AG04450 (cell line): Measurements from ENCODE around the gene GABPB1. TPM values are rescaled to one million over a fixed set of nuclear protein-coding genes. Genes with fewer than 3 reads are reported as not detected.

ENCODE experiments used
- CTCF ChIA-PET: fragments of 300-600, 350-600 bp; formaldehyde crosslinking; extraction: SDS; loops from one replicate; lab custom pipeline; 2022; ENCODE audit warnings: antibody characterized with exemption, inconsistent platforms; lab: Charles Lee
- POLR2A ChIA-PET: fragments of 350-600 bp; formaldehyde crosslinking; extraction: SDS; loops from one replicate; lab custom pipeline; 2021; ENCODE audit warnings: antibody characterized with exemption, inconsistent platforms; lab: Yijun Ruan, JAX
- DNase-seq: peaks from one replicate; pipeline ENCODE4 v3.0.0-alpha.2; 2011; ENCODE audit warnings: low read depth, low spot score
- H3K27ac ChIP-seq: one replicate; pipeline ENCODE4 v1.5.1; 2012; ENCODE audit warnings: low read depth, low read length, control low read depth
- H3K27me3 ChIP-seq: one replicate; pipeline ENCODE4 v1.6.0; 2012; ENCODE audit warnings: low read length; ENCODE audit not compliant: control insufficient read depth, insufficient read depth
- H3K4me3 ChIP-seq: 2 replicates; pipeline ENCODE4 v1.5.1; 2011; ENCODE audit warnings: mild to moderate bottlenecking, low read depth, low read length, control low read depth
- H3K9me3 ChIP-seq: 2 replicates; pipeline ENCODE4 v1.5.1; 2012; ENCODE audit warnings: low read length; ENCODE audit not compliant: control insufficient read depth, insufficient read depth
- CTCF ChIP-seq: IDR thresholded peaks from 2 replicates; pipeline ENCODE4 v1.5.1; 2011; ENCODE audit warnings: low read depth, low read length, control low read depth, inconsistent platforms
- polyA plus RNA-seq: library from polyadenylated mRNA; depleted of rRNA; stranded (reverse); fragments of >200 nt; gene quantifications from 2 replicates; pipeline ENCODE4 v1.2.3, GENCODE V29; 2011

Gene GABPB1
- polyA plus RNA-seq, 1 experiment, result 29.9 TPM

DNA sequence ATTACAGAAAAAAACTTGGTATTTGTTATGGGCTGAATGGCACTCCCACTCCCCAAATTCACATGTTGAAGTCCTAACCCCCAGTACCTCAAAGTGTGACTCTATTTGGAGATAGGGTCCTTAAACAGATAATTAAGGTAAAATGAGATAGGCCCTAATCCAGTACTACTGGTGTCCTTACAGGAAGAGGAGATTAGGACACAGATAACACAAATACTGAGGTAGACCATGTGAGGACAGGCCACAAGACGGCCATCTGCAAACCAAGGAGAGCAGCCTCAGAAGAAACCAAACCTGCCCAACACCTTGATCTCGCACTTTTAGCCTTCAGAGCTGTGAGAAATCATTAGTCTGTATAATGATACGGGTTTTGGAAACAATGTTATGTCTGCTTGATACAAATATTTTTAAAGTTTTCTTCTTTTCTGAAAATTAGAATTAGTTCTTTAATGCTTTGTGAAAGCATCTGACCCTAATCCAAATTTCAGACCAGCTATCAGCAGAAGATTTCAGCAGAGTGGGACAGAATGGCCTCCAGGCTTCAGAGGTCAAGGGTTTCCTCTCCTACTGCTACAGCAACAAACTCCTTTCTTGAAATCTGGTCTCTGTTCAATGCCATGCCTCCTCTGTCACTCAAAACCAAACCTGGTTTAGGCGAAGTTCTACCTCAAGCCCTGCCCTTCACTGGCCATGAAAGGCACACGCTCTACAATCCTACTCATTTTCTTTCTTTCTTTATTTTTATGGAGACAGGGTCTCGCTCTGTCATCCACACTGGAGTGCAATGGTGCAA, 67.5 kb downstream of the GABPB1 start:
- Histone ChIP-seq H3K4me3 (no peak overlapping the region), H3K9me3 (no peaks in the 10 kb centered on the region), H3K27ac (no peak overlapping the region), H3K27me3 (no peaks in the 10 kb centered on the region)
- no peak for DNase-seq
- ChIA-PET POLR2A (no interaction called here), CTCF (no interaction called here)
- TF ChIP-seq CTCF, result no peak

DNA sequence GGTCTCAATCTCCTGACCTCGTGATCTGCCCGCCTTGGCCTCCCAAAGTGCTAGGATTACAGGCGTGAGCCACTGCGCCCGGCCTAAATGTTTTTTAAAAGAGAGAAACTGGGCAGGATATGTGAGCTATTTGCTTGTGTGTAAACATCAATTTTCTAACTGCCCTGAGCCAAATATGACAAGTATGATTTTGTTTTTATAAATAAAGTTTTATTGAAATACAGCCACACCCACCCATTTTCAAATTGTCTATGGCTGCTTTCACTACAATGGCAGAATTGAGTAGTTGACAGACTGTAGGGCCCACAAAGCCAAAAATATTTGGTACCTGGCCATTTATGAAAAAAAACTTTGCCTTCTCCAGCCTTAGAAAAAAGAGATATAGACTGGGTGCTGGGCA, 73.6 kb downstream of the GABPB1 start:
- CTCF ChIA-PET, result no interaction called here
- no peak for TF ChIP-seq CTCF
- POLR2A ChIA-PET, result no interaction called here
- Histone ChIP-seq H3K27me3 (no peaks in the 10 kb centered on the region), H3K4me3 (no peak overlapping the region), H3K27ac (no peak overlapping the region), H3K9me3 (no peaks in the 10 kb centered on the region)
- DNase-seq, result no peak

- H3K27me3 ChIP-seq, result no peaks in the 10 kb centered on the region
- H3K4me3 ChIP-seq, result no peak overlapping the region
- H3K27ac ChIP-seq, result no peak overlapping the region
- POLR2A ChIA-PET, result no interaction called here
- DNase-seq, result no peak
- CTCF ChIA-PET, result no interaction called here
- TF ChIP-seq CTCF, result no peak
- H3K9me3 ChIP-seq, result no peaks in the 10 kb centered on the region
Measured at GRCh38 chr15:50280271-50280670, 74.7 kb downstream of the GABPB1 start.

GRCh38 chr15:50278496-50278895, 76.5 kb downstream of the GABPB1 start:
- no peak for TF ChIP-seq CTCF
- no peaks in the 10 kb centered on the region for H3K27me3 ChIP-seq
- POLR2A ChIA-PET, result interaction anchor here (0.5 kb wide), 1 partner anchor 661 kb away, joined by 4 read pairs; no protein-coding TSS in a partner anchor
- no peak overlapping the region for H3K27ac ChIP-seq
- no peak overlapping the region for H3K4me3 ChIP-seq
- DNase-seq, result no peak
- no peaks in the 10 kb centered on the region for H3K9me3 ChIP-seq
- CTCF ChIA-PET, result interaction anchor here (0.6 to 0.9 kb wide), 2 partner anchors 36 to 470 kb away, joined by 3 read pairs; no protein-coding TSS in a partner anchor

GRCh38 chr15:50277370-50277769, 77.6 kb downstream of the GABPB1 start:
- ChIA-PET POLR2A (no interaction called here), CTCF (no interaction called here)
- Histone ChIP-seq H3K9me3 (no peaks in the 10 kb centered on the region), H3K4me3 (no peak overlapping the region), H3K27me3 (no peaks in the 10 kb centered on the region), H3K27ac (no peak overlapping the region)
- no peak for DNase-seq
- no peak for TF ChIP-seq CTCF
